MCF 10A (cell line): ENCODE data around the gene CRYBG3. TPM values are rescaled to one million over a fixed set of nuclear protein-coding genes. Genes with fewer than 3 reads are reported as not detected.

Experiments
- BruUV-seq: library from RNA; stranded (reverse); fragments of 400-500 nt; replicated peaks from 2 replicates; lab custom pipeline; 2021; lab: Mats Ljungman, UMichigan
- CTCF ChIA-PET: fragments of 300-600 bp; sonication (Branson Sonifier 250); formaldehyde crosslinking; extraction: SDS; loops from one replicate; lab custom pipeline; 2021; ENCODE audit warnings: antibody characterized with exemption, inconsistent platforms; lab: Yijun Ruan, JAX
- POLR2A ChIA-PET: fragments of 300-600, 350-650 bp; sonication (Branson Sonifier 250); formaldehyde crosslinking; extraction: SDS; loops from one replicate; lab custom pipeline; 2020; ENCODE audit warnings: antibody characterized with exemption, inconsistent platforms; lab: Yijun Ruan, JAX
- DNase-seq: peaks from one replicate; pipeline ENCODE4 v3.0.0-alpha.2; 2018; ENCODE audit not compliant: unreplicated experiment
- H3K27ac Mint-ChIP-seq: one replicate; pipeline ENCODE4 v1.8.0; 2022; ENCODE audit warnings: mild to moderate bottlenecking, low read depth, mixed read lengths; ENCODE audit not compliant: unreplicated experiment
- H3K27me3 Mint-ChIP-seq: one replicate; pipeline ENCODE4 v1.8.0; 2022; ENCODE audit warnings: mixed read lengths; ENCODE audit not compliant: insufficient read depth, unreplicated experiment
- H3K36me3 Mint-ChIP-seq: one replicate; pipeline ENCODE4 v1.8.0; 2022; ENCODE audit warnings: mild to moderate bottlenecking, moderate library complexity, mixed read lengths; ENCODE audit not compliant: insufficient read depth, unreplicated experiment
- H3K4me1 Mint-ChIP-seq: one replicate; pipeline ENCODE4 v1.8.0; 2022; ENCODE audit warnings: mixed read lengths; ENCODE audit not compliant: insufficient read depth, unreplicated experiment
- H3K4me3 Mint-ChIP-seq: one replicate; pipeline ENCODE4 v1.8.0; 2022; ENCODE audit warnings: mild to moderate bottlenecking, moderate library complexity, mixed read lengths; ENCODE audit not compliant: unreplicated experiment
- H3K9me3 Mint-ChIP-seq: one replicate; pipeline ENCODE4 v1.8.0; 2022; ENCODE audit warnings: mixed read lengths; ENCODE audit not compliant: unreplicated experiment
- intact Hi-C: fragments of 100-400 bp; cut with micrococcal nuclease; formaldehyde crosslinking; loops from 2 replicates; pipeline ENCODE4 v1.14.1; 2022
- total RNA-seq: library from RNA; stranded (reverse); gene quantifications from 2 replicates; pipeline ENCODE4 v1.2.3, GENCODE V29; 2022
- TF ChIP-seq, protein P1 (sequence below): fragments of 200-600 bp; IDR thresholded peaks from one replicate; pipeline ENCODE4 v1.8.0; 2022; ENCODE audit warnings: antibody characterized with exemption, mild to moderate bottlenecking; ENCODE audit not compliant: unreplicated experiment

The CRYBG3 gene
- total RNA-seq, 1 experiment from 2014 or later = 7.2 TPM

DNA sequence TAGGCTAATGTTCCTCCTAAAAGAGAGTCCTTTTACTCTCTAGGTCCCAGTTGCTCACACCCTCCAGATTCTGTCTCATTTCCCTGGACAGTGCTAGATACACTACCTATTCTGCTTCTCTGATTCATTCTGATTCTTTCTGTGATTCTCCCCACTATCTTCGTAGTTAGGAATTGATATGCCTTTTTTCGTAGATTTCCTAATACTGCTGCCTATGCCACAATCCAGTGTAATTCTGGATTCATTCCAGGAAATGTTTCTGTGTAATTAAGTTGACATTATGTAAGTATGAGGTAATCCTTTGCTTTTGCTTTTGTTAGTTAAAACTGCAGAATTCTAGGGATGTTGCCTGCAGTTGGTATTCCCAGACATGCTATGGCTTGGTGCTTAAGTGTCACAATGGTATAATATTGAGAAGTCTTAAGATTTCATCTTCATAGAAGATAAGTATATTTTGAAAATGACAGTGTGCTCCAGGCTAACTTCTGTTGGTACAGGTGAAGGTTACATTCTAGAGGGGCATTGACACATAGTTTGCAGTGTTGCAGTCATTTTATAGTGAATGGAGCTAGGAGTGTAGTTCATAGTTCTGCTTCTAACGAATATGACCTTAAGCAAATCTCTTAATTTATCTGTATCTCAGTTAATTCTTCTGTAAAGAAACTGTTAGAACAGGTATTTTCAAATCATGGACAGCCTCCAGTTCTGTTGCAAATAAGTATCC is 96.2 kb downstream of the CRYBG3 start:
- no TSS peak for BruUV-seq
- Mint-ChIP-seq H3K4me1 (peaks cover 20% of the 10 kb centered on the region), H3K27ac (peak overlapping the region; percentile 29), H3K27me3 (no peaks in the 10 kb centered on the region), H3K36me3 (peaks cover 14% of the 10 kb centered on the region), H3K4me3 (no peak overlapping the region), H3K9me3 (no peaks in the 10 kb centered on the region)
- ChIA-PET CTCF (interaction anchor here (0.6 to 1.1 kb wide), 3 partner anchors 16 to 209 kb away, joined by 3 read pairs; no protein-coding TSS in a partner anchor), POLR2A (interaction anchor here (1.1 to 1.4 kb wide), 2 partner anchors 11 to 97 kb away, joined by 3 to 6 read pairs; no protein-coding TSS in a partner anchor)
- peak; percentile 65 for DNase-seq
- TF ChIP-seq, protein P1, sequence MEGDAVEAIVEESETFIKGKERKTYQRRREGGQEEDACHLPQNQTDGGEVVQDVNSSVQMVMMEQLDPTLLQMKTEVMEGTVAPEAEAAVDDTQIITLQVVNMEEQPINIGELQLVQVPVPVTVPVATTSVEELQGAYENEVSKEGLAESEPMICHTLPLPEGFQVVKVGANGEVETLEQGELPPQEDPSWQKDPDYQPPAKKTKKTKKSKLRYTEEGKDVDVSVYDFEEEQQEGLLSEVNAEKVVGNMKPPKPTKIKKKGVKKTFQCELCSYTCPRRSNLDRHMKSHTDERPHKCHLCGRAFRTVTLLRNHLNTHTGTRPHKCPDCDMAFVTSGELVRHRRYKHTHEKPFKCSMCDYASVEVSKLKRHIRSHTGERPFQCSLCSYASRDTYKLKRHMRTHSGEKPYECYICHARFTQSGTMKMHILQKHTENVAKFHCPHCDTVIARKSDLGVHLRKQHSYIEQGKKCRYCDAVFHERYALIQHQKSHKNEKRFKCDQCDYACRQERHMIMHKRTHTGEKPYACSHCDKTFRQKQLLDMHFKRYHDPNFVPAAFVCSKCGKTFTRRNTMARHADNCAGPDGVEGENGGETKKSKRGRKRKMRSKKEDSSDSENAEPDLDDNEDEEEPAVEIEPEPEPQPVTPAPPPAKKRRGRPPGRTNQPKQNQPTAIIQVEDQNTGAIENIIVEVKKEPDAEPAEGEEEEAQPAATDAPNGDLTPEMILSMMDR = no peak
- intact Hi-C loops = no loop called here

DNA sequence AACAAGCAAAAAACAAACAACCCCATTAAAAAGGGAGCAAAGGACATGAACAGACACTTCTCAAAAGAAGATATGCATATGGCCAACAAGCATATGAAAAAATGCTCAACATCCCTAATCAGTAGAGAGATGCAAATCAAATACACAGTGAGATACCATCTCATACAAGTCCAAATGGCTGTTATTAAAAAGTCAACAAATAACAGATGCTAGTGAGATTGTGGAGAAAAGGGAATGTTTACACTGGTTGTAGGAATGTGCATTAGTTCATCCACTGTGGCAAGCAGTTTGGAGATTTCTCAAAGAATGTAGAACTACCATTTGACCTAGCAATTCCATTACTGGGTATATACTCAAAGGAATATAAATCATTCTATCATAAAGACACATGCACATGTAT is 105.9 kb downstream of the CRYBG3 start:
- CTCF ChIA-PET = no interaction called here
- no TSS peak for BruUV-seq
- POLR2A ChIA-PET = no interaction called here
- Mint-ChIP-seq H3K9me3 (peaks cover 8% of the 10 kb centered on the region), H3K27me3 (no peaks in the 10 kb centered on the region), H3K4me1 (peaks cover 6% of the 10 kb centered on the region), H3K4me3 (no peak overlapping the region), H3K27ac (no peak overlapping the region), H3K36me3 (peaks cover 13% of the 10 kb centered on the region)
- no peak for DNase-seq
- intact Hi-C loops = no loop called here
- TF ChIP-seq, protein P1 = no peak

DNA sequence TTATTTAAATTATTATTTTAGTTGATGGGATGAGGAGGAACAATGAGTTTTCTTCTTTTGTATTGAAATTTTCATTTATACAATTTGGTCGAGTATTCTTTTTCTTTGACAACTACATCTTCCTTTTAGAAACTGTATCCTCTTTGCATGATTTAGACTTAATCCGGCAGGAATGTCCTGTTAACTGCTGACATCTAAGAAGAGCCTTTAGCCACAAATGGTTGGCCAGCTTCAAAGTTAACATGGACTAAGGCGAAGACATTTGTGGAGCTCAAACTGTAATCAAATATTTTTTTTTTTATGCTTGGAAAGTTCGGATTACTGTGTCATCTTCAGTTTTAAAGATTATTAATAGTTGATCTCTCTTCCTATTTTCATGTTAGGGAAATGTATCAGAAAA is 107.2 kb downstream of the CRYBG3 start:
- Mint-ChIP-seq H3K27ac (no peak overlapping the region), H3K4me1 (peaks cover 6% of the 10 kb centered on the region), H3K9me3 (peaks cover 8% of the 10 kb centered on the region), H3K27me3 (no peaks in the 10 kb centered on the region), H3K36me3 (peaks cover 9% of the 10 kb centered on the region), H3K4me3 (no peak overlapping the region)
- ChIA-PET POLR2A (interaction anchor here (1.5 kb wide), 1 partner anchor 11 kb away, joined by 6 read pairs; no protein-coding TSS in a partner anchor), CTCF (interaction anchor here (0.6 kb wide), 1 partner anchor 95 kb away, joined by 3 read pairs; no protein-coding TSS in a partner anchor)
- TF ChIP-seq, protein P1 = no peak
- BruUV-seq = no TSS peak
- intact Hi-C loops = no loop called here
- no peak for DNase-seq

DNA sequence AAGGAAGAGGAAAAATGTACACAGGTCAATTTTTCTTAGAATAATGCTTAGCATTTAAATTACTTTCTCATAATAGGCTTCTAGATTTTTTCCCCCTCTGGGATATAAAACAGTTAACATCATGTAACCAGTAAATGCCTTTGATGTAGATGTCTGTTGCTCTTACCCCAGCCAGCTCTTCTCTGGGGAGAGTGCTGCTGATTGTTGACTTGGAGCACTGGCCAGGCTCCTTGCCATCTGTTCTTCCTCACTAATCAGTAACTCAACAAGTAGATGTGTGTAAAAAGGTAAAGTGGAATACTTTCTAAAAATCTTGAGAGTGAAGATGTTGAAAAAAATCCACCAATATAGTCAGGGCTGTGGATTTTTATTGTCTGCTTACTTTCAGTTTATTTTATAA is 108.2 kb downstream of the CRYBG3 start:
- DNase-seq = no peak
- CTCF ChIA-PET = interaction anchor here (0.8 to 1.3 kb wide), 2 partner anchors 48 to 113 kb away, joined by 3 read pairs; no protein-coding TSS in a partner anchor
- H3K36me3 Mint-ChIP-seq = peaks cover 9% of the 10 kb centered on the region
- no peak overlapping the region for H3K27ac Mint-ChIP-seq
- TF ChIP-seq, protein P1 = no peak
- H3K9me3 Mint-ChIP-seq = peaks cover 8% of the 10 kb centered on the region
- H3K4me1 Mint-ChIP-seq = peaks cover 6% of the 10 kb centered on the region
- intact Hi-C loops = no loop called here
- H3K27me3 Mint-ChIP-seq = no peaks in the 10 kb centered on the region
- BruUV-seq = no TSS peak
- H3K4me3 Mint-ChIP-seq = no peak overlapping the region
- POLR2A ChIA-PET = interaction anchor here (1.5 kb wide), 1 partner anchor 12 kb away, joined by 6 read pairs; no protein-coding TSS in a partner anchor
